HG03139 (cell line): Measurements from ENCODE around the gene KAZN.
"Not testable (repeated sequence)": the region's sequence is repeated elsewhere in the genome, so short reads cannot be mapped to it uniquely, and the experiment has no call there.

Experiments used
- ATAC-seq: cut with Tn5 transposase; IDR thresholded peaks from one replicate; pipeline ENCODE4 v1.9.1; 2021; ENCODE audit not compliant: unreplicated experiment

Gene KAZN

DNA sequence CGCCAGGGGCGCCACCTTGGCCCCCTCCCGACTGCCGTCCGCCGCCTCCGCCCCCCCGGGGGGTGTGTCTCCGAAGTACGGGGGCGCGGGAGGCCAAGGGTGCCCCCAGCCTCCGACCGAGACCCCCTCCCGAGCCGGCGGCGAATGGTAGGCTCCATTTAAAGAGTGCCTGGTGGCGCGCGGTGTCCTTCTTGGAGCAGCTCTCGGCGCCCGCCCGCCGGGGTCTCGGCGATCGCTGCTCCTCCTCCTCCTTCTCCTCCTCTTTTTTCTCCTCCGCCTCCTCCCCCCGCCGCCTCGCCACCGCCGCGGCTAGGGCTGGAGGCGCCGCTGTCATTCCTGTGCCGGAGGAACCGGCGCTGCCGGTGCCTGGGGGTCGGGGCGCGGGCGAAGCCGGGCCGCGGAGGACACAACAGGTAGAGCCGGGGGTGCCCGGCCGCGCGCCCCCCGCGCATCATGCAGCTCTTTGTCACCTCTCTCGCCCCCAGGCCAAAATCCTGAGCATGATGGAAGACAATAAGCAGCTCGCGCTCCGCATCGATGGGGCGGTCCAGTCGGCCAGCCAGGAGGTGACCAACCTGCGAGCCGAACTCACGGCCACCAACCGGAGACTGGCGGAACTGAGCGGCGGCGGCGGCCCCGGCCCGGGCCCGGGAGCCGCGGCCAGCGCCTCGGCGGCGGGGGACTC, at the start of gene KAZN:
TSS of gene KAZN (plus strand) at position 188 of the 685 bp plus-strand sequence.
- no peak for ATAC-seq

DNA sequence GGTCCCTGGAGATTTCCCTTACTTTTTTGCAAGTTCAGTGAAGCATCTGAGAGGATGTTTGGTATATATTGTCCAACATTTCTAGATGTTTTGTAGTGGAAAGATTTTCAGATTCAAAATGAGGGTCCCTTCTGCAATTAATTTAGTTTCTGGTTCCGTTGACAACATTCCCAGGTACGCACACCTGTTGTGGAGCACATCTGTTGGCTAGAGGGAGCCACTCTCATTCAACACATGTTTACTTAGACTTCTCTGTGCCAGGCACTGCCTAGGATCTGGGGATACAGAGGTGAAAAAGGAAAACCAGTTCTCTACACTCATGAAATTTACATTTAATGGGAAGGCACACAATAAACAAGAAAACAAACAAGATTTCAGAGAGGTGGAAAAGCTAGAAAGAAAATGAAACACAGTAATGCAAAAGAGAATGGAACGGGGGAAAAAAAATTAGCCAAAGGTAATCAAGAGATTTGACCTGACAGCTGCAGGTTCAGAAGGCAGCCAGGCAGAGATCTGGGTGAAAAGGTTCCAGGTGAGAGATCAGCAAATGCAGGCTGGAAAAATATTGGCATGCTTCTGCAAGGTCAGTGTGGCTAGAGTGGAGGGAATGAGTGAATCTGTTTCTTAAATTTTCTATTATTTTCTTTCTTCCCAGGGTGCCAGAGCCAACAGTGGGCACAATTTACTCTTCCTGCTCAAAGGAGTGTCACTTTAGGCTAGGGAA, 48.4 kb upstream of the KAZN start:
- no peak for ATAC-seq

DNA sequence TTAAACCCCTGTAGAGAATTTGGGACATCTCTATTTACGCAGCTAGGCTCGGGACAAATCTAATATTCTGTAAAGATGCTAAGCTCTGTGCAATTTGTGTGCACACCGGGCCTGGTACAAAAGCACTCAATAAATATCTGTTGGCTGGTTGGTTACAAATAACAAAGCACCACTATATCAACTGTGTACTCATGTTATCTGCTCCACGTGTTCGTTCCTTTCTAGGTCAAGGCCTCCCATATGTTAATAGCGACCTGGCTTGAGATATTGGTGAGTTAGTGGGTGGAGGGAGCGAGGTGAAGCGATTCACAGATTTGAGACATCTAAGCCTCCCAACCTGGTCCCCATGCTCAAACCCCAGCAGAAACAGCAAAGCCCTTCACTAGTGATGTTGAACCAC, 47.1 kb upstream of the KAZN start:
- ATAC-seq: no peak

DNA sequence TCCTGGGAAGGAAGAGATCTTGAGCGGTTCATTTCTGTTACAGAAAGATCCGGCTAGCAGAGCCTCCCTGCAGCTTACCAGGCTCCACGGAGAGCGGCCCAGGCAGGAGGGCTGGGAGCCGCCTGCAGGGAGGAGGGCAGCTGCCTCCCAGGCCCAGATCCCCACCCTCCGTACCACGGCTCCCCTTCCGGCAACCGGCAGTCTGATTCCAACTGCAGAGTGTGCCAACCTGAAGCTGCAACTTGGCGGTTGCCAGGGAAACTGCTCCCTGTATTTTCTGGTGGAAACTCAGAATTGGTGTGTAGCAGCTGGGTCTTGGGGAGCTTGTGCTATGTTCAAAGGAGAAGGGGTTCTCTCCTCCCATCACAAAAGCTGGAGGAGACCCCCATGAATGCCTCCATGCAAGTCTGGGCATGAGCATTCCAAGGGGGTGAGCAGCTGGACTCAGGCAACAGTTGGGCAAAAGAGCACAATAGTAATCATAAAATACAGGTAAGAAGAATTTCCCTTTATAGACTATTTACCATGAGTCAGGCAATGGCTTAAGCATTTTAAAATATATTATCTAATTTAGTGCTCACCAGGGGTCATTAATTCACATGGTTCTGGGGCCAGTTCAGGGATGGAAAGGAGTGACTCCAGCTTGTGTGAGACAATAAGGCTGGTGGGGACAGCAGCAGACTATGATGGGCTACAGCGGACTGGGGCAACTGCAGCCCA, 46.1 kb upstream of the KAZN start:
- no peak for ATAC-seq

DNA sequence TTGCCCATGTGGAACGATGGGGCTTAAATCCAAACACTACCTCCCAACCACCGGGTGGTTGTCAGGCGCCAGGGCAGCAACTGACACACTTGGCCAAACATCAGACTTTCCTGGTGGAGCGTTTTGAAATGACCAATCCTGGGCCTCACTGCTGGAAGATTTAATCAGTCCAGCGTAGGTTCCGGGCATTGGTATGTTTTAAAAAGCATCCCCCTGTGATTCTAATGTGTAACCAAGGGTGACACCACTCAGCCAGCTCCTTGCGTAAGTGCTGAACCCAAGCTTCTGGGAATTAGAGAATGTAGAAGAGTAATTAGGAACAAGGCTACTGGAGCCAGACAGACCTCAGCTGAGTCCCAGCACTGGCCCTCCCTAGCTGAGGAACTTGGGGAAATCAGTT, 44.8 kb upstream of the KAZN start:
- no peak for ATAC-seq

DNA sequence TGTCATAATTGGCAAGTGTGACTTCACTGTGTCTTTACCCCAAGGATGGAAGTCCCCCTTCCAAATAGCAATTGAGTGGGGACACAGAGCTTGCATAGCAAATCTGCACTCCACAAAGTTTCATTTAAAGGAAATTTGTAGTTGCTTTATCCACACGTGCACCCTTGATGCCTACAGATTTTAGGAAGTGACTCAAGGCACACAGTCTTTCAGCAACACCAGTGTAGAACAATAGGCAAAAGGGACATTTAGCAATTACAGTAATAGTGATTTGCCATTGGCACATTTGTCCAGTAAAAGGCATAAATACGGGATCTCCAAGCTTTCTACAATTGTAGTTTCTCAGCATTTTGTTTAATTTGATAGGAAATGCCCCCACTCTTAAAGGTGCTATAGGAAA, 43.4 kb upstream of the KAZN start:
- no peak for ATAC-seq

DNA sequence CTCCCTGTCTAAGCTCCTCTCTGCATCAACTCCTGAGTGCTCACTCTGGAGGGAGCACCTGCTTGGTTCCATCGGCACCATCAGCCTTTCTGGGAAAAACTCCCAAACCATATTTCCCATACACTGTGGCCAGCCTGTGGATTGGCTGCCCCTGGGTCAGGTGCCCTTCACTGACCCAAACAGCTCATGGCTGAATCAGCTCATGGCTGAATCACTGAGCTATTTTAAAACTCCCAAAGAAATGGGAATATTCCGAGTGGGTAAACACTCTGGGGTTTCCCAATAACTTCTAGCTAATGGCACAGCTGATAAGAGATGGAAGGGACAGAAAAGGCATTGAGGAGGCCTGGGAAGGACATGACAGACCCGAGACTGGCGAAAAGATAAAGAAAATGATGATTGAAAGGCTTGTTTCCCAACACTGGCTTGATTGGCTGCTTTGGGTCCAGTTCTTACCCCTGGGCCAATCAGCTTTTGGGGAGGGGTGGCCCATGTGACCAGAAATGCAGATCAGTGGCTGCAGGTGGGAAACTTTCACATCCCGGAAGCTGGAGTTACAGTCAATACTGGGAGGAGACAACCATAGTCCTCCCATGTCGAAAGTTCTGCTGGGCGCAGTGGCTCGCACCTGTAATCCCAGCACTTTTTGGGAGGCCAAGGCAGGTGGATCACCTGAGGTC, 37.3 kb upstream of the KAZN start:
- ATAC-seq: no peak

DNA sequence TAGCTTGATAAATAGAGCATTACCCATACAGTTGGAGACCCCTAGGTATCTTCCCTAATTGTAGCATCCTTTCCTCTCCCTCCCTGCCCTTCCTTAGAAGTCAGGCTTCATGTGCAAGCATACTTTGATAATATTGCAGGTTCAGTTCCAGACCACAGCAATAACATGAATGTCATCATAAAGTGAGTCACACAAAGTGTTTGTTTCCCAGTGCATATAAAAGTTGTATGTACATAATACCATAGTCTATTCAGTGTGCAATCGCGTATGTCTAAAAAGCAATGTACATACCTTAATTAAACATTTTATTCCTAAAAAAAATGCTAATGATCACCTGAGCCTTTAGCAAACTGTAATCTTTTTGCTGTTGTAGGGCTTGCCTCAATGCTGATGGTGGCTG, 33.4 kb upstream of the KAZN start:
- no peak for ATAC-seq

DNA sequence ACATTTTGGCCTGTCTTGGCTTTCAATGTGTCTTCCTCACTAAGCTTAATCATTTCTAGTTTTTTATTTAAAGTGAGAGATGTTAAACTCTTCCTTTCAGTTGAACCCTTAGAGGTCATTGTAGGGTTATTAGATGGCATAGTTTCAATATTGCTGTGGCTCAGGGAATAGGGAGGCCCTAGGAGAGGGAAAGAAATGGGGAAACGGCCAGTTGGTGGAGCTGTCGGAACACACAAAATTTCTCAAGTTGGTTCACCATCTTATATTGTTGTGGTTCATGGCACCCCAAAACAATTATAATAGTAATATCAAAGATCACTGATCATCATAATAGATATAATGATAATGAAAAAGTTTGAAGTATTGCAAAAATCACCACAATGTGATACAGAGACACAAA, 31.4 kb upstream of the KAZN start:
- ATAC-seq: no peak

DNA sequence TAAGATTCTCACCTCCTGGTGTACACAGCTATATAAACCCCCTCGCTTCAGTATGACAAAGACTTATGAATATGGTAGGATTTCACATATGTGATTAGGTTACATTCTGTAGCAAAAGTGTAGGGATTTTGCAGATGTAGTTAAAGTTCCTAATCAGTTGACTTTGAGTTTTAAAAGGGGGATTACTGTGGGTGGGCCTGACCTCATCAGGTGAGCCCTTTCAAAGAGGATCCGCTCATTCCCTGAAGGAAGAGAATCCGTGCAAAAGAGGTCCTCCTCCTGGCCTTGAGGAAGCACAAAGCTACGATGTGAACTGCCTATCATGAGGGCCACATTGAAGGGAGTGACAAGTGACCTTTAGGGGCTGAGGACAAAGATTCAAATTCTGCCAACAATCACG, 30.6 kb upstream of the KAZN start:
- no peak for ATAC-seq

DNA sequence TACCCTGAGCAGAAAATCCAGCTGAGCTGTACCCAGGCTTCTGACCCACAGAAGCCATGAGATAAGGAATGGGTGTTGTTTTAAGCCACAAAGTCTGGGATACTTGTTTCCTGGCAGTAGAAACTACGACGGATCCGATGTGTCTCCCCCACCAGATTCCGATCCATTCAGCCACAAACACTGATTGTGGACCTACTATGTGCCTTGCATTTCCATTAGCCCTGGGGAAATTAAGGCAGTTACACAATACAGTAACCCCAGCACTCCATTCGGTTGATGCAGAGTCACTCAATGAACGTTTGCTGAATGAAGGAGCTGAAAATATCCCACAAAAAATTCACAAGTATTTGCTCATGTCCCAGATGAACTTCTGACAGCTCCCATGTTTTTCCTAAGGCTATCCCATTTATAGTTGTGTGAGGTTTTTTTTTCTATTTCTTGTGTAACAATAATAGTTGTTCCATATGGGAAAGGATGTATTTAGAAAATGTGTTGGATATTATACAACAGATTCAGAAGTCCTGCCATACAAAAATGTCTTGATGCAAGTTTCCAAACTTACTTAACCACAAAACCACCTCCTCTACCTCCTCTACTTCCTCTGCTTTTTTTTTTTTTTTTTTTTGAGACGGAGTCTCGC, 29.6 kb upstream of the KAZN start:
- no peak for ATAC-seq

DNA sequence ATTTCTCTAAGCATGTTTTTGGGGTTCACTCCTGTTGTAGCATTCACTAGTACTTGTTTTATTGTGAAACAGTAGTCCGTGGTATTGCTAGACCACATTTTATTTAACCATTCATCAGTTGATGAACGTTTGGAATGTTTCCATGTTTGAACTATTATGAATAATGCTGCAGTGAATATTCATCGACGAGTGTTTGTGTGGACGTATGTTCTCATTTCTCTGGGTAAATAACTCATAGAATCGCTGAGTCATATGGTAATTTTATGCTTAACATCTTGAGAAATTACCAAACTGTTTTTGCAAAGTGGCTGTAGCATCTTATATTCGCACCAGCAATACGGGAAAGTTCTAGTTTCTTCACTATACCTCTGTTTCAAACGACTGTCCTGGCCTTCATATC, 28.0 kb upstream of the KAZN start:
- ATAC-seq: no peak

DNA sequence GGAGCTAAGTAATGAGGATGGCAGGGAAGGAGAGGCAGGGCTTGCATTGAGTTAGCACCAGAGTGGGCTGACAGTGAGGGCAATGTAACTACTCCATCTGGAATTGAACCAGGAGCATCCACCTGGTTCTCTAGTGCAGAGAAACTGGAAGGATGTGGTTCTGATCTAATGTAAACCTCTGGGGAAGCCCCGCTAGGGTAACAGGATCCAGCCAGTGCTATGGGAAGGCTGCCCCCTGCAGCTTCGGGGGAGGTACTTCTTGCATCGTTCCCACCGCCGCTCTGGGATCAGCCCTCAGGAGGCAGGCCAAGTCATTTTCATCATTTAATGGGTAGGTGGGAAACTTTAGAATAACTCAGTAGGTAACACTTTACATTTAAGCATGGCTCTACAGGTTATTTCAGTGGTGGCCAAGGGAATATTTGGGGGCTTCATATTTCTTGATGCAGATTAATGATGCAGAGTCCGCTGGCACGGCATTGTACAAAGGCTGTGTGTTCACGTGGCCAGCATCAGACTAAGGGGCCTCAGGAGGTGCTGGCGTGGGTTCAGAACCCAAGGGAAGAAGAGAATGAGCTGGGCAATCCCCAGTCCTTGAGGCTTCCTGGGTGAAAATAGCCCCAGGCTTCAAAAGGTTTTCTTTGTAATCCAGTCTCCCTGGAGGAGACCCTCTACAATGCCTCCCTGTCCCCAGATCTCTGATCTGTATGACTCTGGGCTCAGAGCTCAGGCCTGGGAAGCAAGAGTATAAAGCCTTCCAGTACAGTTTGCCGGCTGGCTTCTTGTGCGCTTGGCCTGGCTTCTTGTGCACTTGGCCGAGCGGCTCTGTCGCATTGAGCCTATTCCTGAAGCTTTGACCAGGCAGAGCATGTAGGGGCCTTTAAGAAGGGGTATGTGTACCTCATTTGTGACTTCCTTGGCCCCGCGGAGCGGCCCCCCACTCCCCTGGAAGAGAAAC, 26.4 kb upstream of the KAZN start:
- ATAC-seq: no peak

DNA sequence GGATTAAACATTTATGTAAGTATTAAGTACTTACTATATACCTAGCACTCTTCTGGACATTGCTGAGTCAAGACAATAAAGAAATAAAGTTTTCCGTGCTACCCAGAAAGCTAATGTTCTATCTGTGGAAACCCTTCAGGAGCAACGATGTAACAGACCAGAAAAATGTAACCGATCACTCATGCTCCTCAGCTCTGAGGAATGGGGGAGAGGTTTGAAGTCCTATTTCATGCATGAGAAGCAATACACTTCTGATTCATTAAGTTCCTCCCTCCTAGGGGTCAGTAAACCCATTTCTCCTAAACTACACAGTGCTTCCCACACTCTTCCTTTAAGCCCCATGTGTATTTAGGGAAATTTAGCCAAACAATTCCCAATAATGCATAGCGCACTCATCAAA, 25.6 kb upstream of the KAZN start:
- ATAC-seq: no peak

DNA sequence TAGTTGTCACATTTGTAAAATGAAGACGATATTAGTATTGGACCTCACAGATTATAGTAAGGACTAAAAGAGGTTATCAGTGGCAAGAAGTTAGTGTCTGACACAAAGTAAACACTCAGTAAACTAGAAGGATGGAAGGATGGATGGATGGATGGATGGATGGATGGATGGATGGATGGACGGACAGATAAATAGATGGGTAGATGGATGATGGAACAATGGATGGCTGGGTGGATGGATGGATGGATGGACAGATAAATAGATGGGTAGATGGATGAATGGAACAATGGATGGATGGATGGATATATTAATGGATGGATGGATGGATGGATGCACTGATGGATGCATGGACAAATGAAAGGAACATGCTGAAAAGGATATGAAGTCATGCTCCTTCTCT, 22.3 kb upstream of the KAZN start:
- ATAC-seq: no peak

DNA sequence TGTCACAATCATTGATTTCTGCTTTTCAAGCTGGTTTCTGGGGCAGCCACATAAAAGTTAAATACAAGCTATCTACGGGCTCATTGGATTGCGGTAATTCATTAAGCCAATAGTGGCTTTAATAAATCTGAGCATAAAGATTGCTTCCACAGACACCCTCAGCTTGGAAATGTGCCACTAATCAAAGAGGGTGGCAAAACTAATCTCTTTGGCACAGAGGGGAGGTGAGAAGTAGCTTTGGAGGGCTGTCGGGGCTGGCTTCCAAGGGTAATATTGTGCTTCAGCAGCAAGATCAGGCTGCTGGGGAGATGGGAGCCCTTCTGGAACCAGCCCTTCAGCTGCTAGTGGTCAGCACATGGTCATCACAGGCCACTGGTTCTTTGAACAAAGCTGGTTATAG, 21.2 kb upstream of the KAZN start:
- ATAC-seq: no peak

DNA sequence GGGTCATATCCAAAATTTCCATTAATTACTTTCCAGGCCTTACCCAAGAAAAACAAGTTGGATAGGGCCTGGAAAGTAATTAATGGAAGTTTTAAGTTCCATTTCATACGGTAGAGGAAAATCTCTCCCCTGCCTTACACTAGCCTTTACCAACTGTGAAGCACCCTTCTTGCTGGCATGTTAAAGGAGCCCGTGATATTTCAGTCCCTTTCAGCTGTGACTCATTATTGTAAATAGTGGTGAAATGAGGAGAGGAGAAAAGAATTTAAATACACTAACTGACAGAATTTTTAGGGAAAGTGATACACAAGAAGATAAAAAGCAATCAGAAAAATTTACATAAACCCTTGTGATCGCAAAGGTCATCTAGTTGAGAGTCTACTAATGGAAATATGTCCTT, 20.3 kb upstream of the KAZN start:
- ATAC-seq: no peak

DNA sequence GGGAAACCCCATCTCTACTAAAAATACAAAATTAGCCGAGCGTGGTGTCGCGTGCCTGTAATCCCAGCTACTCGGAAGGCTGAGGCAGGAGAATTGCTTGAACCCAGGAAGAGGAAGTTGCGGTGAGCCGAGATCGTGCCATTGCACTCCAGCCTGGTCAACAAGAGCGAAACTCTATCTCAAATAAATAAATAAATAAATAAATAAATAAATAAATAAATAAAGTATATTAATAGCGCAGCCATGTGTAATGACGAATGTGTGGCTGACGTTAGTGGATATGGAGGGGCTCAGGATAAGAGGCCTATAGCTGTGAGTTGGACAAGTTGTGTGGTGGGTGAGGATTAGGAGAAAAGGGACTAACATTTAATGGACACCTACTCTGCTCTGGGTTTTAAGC, 18.2 kb upstream of the KAZN start:
- ATAC-seq: not testable (repeated sequence)

DNA sequence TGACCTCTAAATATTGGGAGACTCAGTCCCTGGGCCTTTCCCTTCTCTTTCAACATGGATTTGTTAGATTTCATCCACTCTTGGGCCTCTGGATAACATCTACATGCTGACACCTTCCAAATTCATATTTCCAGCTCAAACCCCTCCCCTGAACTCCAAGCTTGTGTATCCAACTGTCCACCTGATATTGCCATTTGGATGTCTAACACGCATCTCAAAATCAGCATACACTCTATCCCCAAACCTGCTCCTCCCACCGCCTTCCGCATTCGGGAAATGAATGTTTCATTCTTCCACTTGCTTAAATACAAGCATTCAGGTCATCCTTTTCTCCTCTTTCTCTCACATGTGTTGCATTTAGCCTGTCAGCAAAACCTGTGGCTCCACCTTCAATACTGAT, 17.5 kb upstream of the KAZN start:
- no peak for ATAC-seq

DNA sequence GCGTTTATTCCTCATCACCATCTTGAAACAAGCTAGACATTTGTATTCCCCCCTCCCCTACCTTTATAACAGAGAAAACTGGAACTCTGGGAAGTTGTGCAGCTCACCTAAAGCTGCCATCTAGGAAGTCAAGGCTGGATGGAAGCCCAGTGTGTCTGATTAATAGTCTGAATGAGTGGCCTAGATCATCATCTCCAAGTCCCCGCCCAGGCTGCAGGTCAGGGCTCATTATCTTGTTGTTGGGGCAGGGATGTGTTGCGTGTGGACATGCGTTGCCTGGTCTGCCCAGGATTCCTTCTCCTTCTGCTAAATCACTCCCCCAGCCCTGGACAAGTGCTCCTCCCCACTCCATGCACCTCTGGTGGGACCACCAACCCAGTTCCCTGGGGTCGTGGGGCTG, 14.7 kb upstream of the KAZN start:
- ATAC-seq: no peak
